GM21515 (cell line): Measurements from ENCODE around the gene SAXO1.
"Not testable (repeated sequence)": the region's sequence is repeated elsewhere in the genome, so short reads cannot be mapped to it uniquely, and the experiment has no call there.

Experiments used
- ATAC-seq: cut with Tn5 transposase; IDR thresholded peaks from one replicate; pipeline ENCODE4 v1.9.1; 2021; ENCODE audit not compliant: unreplicated experiment

SAXO1 gene

DNA sequence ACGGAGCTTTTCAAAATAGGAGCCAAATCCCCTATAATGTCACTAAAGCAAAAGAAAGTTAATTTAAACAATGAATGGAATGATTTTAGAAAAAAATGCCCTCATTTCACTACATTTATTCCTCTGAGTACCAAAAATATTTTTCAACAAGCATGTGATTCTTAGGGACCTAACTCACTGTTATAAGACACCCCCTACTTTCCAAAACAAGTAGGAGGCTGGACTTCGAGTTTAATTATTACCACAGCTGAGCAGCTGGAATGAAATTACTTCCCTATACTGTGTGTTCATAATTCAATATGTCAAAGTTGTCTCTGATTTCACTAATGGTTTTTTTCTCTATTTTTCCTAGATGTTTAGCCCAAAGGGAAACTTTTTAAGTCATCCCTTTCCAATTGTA, 61.6 kb downstream of the SAXO1 start:
- ATAC-seq: no peak

DNA sequence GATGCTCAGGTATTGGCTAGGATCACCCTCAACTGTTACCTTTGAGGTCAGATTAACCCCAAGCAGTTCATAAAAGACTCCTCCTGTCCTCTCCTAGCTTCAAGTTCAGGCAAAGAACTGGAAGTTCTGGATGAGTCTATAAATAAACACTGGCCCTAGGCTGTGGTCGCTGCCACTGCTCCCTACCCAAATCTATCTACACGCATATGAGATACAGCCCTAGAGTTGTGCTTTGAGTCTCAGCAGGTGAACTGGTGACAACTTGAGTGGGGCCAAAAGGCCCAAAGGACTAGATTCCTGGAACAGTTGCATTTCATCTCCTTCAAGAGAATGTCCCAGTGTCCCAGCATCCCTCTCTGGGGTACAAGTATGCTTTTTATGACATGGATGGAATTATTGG, 62.6 kb downstream of the SAXO1 start:
- no peak for ATAC-seq

DNA sequence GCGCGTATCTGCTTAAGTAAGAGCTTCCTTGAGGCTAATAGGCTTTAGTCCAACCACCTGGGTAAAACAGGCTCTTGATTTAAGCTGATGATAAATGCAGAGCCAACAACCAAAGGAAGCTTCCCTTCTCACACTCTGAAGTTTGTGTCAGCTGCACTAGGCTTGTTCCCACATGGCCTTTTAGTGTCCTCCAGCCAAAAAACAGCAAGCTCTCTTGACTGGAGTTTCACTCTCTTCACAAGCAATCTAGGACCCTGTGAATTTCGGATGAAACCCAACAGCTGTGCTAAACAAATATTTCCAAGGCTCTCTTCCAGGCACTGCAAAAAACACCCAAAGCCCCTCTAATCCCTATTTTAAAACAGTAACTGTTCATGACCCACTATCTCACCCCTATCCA, 63.9 kb downstream of the SAXO1 start:
- no peak for ATAC-seq

DNA sequence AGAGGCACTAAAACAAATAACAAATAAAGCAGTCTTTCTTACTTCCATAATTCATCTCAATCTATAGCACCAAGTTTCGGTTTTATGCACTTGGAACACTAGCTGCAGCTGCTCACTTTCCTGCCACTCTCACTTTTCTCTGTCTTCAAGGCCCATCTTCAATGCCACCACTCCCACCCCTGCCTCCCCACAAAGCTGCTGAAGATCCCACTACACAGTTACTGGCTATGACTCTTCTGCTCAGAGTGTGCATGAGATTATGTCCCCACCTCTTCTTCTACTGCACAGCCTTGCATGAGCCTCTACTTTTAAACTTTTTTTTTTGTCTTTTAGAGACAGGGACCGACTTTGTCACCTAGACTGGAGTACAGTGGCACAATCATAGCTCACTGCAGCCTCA, 77.4 kb downstream of the SAXO1 start:
- no peak for ATAC-seq

DNA sequence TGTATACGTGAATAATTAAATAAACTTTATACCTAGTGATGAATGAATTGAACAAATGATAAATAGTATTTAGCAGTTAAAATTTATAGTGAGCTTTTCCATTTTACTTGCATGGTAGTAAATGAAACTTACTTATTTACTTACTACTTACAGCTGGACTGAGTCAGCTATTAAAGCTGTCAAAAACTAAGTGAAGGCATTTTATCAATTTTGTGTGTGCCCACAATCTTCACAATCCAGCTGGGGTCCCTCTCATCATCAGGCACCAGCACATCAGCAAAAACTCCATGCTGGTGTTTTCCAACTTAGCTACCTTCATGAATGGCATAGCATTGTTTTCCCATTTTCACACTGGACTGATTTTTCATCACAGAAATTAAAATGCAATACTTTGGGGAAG, 81.1 kb downstream of the SAXO1 start:
- ATAC-seq: no peak

DNA sequence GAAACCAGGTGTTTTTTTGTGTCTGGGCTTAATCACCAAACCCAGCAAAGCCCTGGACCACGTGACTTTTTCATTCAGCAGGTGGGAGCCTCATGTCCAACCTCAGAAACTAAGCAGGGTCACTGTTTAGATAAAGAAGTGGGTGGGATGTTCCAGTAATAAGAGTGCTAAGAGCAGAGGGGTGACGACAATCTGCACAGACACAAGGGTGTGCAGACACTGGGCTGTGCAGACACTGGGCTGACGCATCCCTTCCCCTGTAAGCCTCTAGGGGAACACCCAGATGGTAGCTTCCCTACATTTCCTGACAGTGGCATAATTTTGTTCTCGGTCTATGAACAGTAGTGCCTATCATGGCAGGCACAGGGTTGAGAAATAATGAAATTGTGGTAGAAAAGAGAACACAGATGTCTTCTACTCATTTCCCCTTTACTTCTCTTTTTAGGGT, 85.1 kb downstream of the SAXO1 start:
- ATAC-seq: no peak

DNA sequence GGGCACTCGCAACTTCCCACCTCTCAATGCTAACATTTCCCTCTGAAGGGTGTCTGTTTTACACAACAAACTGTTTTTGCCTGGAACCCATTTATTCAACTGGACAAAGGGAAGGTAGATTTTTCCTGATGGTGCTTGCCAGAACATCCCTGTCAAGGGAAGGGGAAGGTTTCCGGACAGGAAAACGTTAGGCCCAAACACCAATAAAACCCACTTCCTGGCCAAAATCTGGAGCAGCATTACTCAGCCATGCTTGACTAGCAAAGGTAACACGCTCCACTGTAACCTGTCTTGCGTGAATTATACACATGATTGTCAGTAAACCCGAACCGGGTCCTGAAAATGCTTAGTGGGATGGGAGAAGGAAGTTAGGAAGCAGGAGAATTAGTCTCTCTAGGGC, 90.2 kb downstream of the SAXO1 start:
- ATAC-seq: no peak

DNA sequence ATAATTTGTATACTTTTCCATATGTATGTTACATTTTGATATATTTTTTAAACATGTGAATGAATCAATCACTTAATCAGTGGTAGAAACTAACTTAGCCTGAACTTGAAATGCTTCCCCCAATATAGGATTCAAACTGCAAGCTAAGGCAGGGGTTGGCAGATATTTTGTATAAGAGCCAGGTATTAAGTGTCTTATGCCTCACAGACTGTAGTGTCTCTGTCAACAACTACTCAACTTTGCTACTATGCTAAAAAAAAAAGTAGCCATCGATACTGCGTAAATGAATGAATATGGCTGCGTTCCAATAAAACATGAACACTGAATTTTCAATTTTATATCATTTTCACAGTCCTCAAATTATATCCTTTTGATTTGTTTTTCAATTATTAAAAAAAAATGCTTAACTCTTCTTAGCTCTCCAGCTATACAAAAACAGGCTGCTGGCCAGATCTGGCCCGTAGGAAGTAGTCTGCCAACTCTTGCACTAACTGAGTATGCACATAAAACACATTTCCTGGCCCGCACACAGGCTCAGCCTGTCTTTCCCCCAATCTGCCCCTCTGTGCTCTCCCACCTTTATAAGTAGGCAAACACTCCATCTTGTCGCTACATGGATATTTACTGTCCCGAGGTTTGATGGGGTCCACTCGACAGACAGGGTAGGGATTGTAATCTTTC, 91.8 kb downstream of the SAXO1 start:
- no peak for ATAC-seq

DNA sequence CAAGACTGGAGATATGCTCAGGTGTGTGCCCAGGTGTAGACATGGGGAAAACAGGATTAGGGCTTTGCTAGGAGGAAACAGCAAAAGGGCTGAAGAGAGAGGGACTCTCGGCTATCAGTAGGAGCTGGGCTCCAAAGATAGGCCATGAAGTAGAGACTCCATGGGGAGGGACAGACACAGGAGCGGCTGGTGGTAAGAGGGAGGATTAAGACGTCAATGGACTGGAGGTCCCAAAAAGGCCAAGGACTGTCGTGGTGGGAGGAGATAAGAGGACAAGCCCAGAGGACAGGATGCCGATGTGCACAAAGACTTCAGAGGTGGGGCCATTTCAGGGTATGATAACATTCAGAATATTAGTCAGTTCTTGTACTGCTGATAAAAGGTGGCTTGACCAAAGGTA, 93.1 kb downstream of the SAXO1 start:
- no peak for ATAC-seq

DNA sequence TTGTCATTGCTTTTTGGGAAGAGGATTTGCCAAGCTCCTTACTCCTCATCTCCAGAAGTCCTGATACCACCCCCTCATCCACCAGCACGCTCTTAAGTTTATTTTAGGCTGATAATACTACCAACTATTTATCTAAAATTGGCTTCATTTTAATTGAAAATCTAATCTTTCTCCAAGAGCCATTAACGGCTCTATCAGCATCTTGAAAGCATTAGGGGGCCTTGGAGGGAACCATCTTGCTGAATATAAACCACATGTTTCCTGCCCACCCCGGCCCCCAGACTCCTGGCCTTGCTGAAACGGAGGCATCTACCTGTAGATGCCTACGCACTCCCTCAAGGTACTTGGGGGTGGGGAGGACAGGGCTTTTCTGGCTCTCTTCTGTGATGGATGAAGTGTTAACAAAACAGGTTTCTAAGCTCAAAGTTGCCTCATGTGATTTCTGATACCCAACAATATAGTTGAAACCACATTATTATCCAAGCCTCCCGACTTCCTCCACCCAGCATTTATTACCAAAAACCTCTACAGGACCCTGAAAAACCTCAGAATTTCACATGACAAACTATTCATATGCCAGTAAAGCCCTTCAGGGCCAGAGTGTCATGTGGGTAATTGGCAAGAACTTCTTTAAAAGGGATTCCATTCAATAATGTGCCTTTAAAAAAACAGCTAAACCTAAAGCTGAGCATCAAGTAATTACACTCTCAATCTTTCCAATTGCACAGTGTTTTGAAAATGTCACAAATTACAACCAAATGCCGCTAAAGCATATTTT, 96.7 kb downstream of the SAXO1 start:
- no peak for ATAC-seq

DNA sequence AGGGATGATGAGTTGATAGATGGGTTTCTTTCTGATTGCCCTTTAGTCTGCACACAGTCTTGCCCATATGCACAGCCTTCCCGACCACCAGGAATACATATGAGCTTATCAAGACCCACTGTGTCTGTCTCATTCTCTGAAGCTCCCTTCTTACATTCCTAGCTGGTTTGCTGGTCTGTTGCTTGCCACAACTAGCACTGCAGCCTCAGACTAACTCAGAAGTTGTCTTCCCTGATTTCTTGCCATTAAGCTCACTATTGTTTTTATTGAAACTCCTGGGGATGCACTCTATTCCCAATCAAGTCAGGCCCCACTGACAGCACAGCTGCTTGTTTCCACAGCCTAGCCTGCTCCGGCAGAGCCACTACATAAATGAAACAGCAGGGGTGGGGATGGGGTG, 97.5 kb downstream of the SAXO1 start:
- no peak for ATAC-seq

DNA sequence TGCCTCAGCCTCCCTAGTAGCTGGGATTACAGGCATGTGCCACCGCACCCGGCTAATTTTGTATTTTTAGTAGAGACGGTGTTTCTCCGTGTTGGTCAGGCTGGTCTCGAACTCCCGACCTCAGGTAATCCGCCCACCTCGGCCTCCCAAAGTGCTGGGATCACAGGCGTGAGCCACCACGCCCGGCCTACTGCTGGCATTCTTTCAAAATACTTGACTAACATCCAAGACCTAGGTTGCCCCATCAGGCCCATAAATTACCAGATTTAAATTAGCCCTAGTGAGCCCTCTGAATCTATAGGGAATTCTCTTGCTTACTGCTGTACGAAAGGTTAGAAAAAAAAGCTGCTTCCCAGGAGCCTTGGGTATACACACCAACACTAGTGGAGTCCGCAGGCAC, 102.4 kb downstream of the SAXO1 start:
- ATAC-seq: not testable (repeated sequence)

DNA sequence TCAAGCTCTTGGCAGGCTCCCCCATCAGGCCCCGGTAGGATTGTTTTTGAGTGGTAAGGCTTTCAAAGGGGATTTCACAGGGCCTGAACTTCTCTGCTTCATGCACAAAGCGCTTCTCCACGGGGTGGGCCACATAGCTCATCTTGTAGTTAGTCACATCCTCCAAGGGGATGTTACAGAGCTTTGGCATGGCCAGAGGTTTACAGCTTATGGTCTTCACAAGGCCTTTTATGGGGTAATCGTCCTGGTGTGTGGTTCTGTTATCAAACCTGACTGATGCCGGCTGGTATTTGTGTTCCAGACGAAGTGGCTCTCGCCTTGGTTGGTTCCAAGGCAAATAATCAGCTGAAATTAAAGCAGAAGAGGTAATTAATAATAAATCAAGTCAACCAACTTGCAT, 104.3 kb downstream of the SAXO1 start:
- no peak for ATAC-seq

DNA sequence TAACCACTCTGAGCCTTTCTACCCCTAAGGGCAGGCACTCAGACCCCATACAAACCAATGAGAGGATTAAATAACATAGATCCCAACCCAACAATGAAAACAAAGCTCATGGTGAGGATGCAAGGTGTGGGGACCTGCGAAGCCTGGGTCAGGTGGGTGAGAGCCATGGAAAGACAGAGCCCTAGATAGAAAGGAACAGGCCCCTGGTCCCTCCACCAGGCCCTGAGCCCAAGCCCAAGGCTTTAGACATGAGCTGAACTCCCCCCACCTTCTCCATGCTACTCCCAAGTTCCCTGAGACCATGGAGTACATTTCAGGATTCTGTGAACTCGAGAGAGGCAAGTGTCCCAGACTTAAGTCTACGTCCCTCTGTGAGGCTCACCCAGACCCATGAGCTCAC, 106.5 kb downstream of the SAXO1 start:
- no peak for ATAC-seq

DNA sequence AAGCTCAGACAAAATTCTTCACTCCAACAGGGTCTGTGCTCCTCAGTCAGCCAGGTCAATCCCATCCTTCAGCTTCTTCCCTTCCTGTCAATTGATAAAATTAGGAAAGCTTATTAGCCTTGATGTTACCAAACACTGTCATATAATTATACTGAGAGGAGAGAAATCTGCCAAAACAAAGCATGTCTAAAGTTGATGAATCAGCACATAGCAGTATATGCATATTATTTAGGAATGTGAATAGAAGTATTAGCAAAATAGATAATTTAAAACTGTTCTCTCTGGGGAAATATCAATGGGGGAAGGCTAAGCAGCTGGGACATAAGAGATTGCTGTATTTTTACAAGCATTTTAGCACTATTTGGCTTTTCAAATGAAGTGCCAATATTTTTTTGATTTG, 107.1 kb downstream of the SAXO1 start:
- no peak for ATAC-seq

DNA sequence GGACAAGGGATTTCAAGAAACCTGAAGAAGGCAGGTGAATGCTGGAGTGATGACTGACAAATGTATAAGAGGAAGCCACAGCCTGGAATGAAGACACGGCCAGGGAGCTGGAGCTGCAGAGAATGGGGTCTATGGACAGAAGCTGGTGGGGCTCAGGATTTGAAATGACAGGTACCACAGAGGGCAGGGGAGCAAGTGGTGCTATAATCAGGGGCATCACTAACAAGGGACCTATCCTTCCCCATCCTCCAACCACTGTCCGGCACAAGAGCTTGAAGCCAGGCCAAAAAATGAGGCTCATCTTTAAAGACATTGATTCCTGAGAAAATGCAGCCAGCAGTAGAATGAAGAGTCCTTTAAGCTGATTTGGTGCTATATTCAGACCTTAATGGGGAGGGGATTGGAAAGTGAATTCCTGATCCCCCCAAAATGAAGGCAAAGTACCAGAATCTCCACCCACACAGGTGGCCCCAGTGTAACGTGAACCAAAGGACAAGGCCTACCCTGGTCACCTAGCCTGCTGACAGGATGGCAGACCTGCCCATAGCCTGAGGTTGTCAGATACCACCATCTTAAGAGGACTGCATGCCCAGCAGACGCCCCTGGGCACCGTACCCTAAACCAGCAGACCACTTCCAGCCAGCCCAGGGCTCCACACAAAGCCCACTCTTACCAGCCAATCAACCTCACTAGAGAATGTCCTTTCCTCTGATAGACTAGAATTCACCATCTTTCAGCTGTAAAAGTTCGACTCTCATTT, 109.2 kb downstream of the SAXO1 start:
- no peak for ATAC-seq

DNA sequence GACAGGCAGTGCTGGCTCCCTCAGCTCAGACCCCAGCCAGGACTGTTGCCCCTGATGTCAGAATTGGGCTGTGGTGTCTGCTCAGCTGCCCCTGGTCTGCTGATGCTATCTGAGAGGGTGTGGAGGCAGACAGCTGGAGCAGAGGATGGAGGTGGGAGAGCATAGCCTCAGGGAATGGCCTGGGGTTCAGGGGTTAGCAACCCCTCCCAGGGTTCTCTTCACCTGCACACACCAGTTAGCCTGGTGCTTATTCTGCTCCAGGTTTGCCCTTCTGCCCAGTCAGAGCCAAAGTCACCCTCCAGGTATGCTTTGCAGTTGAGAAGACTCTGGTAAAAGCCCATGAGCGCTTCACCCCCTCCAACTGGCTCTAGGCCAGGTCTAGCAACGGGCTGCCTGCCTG, 109.8 kb downstream of the SAXO1 start:
- ATAC-seq: no peak

DNA sequence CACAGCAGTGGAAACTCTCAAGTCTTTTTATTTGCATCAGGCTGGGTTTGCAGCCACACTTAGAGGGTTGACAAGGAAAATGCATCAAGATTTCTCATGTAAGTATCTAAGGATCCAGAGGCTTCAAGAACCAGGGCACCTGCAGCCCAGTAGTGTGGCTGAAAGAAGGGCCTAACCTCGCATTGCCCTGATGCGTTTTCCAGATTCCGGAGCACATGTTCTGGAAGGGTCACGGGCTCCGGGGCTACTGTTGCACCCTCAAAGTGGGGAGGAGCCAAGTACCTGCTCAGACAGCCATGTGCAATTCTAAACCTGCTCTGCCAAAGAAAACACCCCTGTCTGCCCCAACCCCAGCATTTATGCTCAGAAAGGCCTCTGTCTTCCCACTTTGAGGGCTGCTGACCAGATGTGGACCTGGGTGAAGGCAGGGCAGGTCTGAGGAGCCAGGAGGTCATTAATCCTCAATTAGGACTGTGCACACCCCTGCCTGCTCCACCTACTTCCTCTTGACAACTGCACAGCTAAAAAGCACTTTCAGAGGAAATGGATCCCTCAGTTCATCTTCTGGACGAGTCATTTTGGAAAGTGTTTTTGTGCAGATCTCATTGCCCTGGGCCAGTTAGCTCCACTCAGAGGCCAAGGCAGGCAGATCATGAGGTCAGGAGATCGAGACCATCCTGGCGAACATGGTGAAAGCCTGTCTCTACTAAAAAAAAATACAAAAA, 110.7 kb downstream of the SAXO1 start:
- no peak for ATAC-seq

DNA sequence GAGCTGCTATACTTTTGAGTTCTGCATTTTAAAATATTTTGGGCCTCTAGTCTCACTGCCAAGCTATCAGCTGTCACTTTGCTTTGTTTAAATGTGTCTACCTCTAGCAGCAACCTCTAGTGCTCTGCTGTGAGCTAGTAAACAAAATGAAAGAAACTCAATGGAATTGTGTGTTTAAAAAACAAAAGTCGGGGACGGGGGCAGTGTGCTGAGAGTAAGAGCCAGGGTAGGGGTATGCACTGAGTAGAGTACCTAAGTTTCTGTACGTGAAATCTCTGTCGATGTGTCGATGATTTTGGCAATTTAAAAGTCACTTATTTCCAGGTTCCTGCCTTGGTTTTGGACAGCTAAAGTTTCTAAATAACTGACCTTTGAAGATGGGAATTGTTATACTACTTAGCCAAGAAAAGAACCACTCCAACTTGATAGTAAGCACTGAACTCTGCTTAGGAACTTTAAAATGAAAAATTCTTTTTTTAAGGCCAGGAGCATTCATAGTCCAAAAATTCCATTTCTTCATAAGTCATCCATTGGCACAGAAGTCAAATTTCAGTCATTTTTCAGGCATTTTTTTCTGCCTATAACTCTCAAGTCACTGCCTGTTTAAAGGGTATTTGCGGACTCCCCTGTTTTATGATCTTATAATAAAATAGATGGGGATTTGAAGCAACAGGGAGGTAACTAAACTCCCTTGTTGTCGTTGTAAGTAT, 111.5 kb downstream of the SAXO1 start:
- ATAC-seq: no peak

DNA sequence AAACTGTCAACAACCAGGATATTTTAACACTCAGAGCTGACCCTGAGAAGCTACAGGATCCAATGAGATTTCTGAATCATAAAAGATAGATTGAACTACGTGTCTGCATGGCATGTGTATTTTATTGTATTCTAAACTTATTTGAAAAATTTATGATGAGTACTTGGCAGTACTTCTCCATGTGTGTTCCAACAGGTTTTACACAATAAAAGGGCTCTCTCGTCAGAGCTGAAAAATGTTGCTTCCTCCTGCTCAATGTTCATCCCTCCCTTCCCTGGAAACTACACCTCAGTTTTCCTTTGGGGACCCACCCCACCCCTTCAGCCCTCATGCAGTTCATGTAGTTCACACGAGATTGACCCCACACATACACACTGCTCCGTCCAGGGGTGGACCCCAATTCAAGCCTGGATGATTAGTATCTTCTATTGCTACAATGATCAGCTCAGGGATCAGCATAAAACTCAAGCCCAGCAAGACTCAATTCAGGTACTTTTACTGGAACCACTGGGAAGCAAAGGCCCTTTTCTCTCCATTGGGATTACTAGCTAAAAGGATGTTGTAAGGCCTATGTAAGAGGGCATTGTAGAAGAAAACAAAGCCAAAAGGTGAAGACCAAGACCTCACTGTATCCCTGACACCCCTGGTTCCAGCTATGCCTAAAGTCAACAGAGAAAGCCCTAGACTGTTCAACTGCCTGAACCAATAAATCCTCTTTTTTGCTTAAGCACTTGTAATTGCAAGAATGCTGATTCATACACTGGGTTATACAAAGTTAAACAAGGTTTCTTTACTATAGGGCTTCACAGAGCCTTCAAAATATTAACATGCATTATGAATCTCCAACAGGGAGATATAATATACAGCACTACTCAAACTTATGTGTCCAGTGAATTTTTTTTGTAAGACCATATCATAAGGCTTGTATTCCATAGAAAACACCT, 112.6 kb downstream of the SAXO1 start:
- no peak for ATAC-seq
